NB4 (cell line): ENCODE data around the gene RBM19.

ENCODE experiments used
- DNase-seq: peaks from one replicate; pipeline ENCODE4 v3.0.0; 2010; ENCODE audit warnings: low read depth
- H3K4me3 ChIP-seq: one replicate; pipeline ENCODE4 v1.5.1; 2011; ENCODE audit warnings: mild to moderate bottlenecking, low read depth, low read length, moderate library complexity
- MYC ChIP-seq: IDR thresholded peaks from 2 replicates; pipeline ENCODE4 v1.6.1; 2011; ENCODE audit warnings: low read depth, low read length
- POLR2A ChIP-seq: IDR thresholded peaks from 2 replicates; pipeline ENCODE4 v1.6.1; 2011; ENCODE audit warnings: mild to moderate bottlenecking; ENCODE audit not compliant: insufficient read length; ENCODE audit errors: extremely low read depth
- TF ChIP-seq, protein P1 (sequence below): IDR thresholded peaks from 2 replicates; pipeline ENCODE4 v1.6.1; 2011; ENCODE audit warnings: low read depth, low read length
- TF ChIP-seq, protein P2 (sequence below): IDR thresholded peaks from one replicate; pipeline ENCODE4 v1.5.1; 2012; ENCODE audit warnings: low read depth, low read length

RBM19 gene

DNA sequence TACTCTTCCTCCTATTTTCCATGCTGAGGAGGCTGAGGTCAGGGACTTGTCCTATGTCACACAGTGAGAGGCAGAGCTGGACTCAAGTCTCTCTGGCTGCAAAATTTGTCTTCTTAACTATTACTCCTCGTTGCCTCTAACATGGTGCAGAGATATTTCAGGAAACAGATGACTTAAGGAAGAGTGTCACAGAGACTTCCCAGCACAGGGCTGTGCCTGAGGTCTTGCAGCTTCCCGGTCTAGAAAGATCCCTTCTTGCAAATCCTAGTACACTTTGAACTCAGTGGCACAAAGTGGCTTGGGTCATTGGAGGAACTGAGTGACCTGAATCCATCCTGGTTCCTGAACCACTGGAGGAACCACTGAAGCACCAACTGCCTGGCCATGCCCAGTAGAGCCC lies 17.1 kb upstream of the RBM19 start:
- DNase-seq: no peak
- H3K4me3 ChIP-seq: no peak overlapping the region
- TF ChIP-seq MYC: no peak
- TF ChIP-seq, protein P1, sequence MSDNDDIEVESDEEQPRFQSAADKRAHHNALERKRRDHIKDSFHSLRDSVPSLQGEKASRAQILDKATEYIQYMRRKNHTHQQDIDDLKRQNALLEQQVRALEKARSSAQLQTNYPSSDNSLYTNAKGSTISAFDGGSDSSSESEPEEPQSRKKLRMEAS: no peak
- no peak for TF ChIP-seq POLR2A
- TF ChIP-seq, protein P2, sequence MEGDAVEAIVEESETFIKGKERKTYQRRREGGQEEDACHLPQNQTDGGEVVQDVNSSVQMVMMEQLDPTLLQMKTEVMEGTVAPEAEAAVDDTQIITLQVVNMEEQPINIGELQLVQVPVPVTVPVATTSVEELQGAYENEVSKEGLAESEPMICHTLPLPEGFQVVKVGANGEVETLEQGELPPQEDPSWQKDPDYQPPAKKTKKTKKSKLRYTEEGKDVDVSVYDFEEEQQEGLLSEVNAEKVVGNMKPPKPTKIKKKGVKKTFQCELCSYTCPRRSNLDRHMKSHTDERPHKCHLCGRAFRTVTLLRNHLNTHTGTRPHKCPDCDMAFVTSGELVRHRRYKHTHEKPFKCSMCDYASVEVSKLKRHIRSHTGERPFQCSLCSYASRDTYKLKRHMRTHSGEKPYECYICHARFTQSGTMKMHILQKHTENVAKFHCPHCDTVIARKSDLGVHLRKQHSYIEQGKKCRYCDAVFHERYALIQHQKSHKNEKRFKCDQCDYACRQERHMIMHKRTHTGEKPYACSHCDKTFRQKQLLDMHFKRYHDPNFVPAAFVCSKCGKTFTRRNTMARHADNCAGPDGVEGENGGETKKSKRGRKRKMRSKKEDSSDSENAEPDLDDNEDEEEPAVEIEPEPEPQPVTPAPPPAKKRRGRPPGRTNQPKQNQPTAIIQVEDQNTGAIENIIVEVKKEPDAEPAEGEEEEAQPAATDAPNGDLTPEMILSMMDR: no peak

DNA sequence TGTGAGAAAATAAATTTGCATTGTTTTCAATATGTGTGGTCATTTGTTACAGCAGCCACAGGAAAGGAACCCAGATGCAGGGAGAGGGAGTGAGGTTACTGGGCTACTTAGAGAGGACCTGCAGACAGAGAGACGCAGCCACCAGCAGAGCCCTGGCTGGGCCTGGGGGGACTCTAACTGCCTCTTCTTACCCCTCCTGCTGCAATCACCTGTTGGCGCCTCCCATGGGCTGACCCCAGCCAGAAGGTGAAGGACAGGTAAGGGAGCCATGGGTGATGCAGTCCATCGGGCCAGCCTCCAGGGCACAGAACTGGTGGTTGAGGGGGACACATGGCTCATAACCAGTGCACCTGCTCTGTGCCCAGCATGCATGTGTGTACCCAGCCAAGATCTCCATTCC lies 15.8 kb upstream of the RBM19 start:
- TF ChIP-seq, protein P2: no peak
- TF ChIP-seq, protein P1: no peak
- TF ChIP-seq MYC: no peak
- TF ChIP-seq POLR2A: no peak
- no peak for DNase-seq

DNA sequence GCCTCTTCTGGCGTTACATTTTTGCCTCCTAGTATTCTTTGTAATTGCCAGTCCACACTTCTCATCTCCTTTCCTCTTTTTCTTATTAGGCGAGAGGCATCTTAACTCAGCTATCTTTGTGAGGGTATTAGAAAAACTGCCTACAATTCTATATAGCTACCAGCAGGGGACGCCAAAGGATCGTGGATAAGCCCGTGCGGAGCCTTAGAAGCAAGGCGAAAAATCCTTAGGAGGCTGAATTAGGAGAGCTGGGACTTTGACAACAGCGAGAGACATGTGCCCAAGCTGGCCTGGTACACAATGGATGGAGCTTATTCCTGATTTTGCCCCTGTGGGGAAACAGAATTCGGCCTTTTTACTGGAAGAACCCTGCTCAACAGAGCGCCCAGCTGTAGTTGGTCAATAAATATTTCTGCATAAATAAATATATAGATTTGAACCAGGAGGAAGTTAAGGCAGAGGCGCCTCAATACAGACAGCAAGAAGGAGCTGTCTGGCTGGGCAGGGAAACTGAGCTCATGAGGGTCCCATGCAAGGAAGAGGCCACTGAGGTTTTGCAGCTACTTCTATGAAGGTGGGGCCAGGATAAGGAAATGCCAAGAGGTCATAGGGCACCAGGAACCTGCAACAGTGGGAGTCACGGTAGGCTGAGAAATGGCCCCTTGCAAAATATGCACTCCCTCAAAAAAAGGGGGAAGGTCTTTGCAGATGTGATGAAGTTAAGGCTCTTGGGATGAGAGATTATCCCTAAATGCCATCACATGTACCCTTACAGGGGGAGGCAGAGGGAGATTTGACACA lies 14.6 kb upstream of the RBM19 start:
- DNase-seq: peak; percentile 85
- 0 out of 2 replicates have a peak, but pooled peaks have one; percentile 13 for TF ChIP-seq MYC
- TF ChIP-seq, protein P2: peak; percentile 94
- TF ChIP-seq POLR2A: no peak
- TF ChIP-seq, protein P1: 0 out of 2 replicates have a peak, but pooled peaks have one; percentile 24
- H3K4me3 ChIP-seq: no peak overlapping the region

More for the DNA sequence above, 15.8 kb upstream of the RBM19 start:
- no peak overlapping the region for H3K4me3 ChIP-seq

DNA sequence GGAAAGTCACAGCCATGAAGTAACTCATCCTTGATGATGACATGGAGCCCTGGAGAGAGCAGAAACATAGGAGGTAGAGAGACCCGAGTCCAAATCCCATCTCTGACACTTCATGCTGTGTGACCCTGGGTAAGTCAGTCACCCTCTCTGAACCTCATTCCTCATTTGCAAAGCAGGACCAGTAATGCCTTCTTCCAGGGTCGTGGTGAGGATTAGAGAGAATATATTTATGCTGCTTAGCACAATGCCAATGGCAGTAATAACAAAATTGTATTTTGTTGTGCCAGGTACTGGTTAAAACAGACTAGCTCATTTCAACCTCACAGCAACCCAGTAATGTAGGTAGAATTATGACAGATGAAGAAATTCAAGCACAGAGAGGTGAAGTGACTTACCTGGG lies 13.9 kb upstream of the RBM19 start:
- TF ChIP-seq, protein P2: no peak
- TF ChIP-seq POLR2A (no peak), MYC (no peak)
- TF ChIP-seq, protein P1: no peak
- DNase-seq: no peak
- H3K4me3 ChIP-seq: no peak overlapping the region

DNA sequence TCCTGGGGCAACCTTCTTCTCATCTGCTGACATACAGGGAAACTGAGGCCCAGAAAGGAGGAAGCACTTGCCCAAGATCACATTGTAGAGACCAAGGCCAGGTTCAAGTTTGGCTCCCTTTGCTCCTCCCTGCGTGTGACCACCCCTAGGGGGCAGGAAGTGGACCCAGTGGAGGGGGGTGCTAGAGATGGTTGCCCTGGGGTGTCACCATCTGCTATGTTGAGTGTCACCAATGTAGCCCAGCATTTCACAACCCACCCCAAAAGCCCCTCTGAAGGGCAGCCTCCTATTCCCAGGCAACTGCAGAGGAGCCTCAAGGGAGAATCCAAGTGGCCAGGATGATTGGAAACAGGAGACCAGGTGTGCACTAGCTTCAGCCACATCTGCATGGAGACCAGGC lies 12.0 kb upstream of the RBM19 start:
- TF ChIP-seq POLR2A: no peak
- TF ChIP-seq, protein P2: peak; percentile 2
- DNase-seq: no peak
- no peak overlapping the region for H3K4me3 ChIP-seq

DNA sequence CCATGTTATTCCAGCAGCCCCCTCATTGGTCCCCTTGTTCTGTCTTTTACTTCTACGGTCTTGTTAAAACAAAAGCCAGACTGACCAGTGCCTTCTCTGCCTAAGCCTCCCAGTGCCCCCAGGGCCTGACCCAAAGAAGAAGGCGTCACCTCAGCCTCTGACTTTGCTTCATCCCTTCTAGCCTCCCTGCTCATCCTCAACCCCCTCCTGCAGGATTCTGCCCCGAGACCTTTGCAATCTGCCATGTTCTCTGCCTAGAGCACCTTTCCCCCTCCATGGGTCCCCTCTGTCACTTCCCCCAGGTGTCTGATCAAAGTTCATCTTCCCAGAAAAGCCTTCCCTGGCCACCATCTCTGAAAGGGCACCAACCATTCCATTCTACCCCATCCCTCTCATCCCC lies 7.9 kb upstream of the RBM19 start:
- no peak overlapping the region for H3K4me3 ChIP-seq
- TF ChIP-seq, protein P2: no peak
- TF ChIP-seq POLR2A (no peak), MYC (no peak)
- TF ChIP-seq, protein P1: no peak
- no peak for DNase-seq
